HG02938 (cell line): Measurements from ENCODE around the gene AGTRAP.

Source experiments
- ATAC-seq: cut with Tn5 transposase; IDR thresholded peaks from one replicate; pipeline ENCODE4 v1.9.1; 2021; ENCODE audit warnings: mild to moderate bottlenecking, moderate library complexity; ENCODE audit not compliant: unreplicated experiment

AGTRAP gene

DNA sequence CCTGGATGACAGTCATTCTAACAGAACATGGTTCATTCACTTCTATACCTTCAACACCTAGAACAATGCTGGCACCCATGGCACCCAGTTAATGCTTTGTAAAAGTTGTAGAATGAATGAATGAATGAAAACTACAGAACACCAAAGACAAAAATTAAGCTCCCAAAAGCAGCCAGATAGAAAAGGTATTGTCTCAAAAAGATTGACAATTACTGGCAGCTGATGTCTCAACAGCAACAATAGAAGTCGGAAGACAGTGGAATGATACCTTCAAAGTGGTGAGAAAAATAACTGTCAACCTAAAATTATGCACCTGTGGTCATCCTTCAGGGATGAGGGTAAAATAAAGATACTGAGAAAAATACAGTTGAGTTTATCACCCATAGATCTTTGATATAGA is 21.1 kb downstream of the AGTRAP start:
- ATAC-seq: no peak

GRCh38 chr1:11759791-11760190 is 23.9 kb downstream of the AGTRAP start:
- ATAC-seq: no peak

- ATAC-seq: no peak
Measured at GRCh38 chr1:11761285-11761684, 25.3 kb downstream of the AGTRAP start.

- no peak for ATAC-seq
Measured at GRCh38 chr1:11761988-11762406, 26.1 kb downstream of the AGTRAP start, which contains the start of gene C1orf167. C1orf167 (plus strand) TSS chr1:11762193; CDS start chr1:11764401, 2,208 bp downstream.

GRCh38 chr1:11764115-11764514 is 28.2 kb downstream of the AGTRAP start:
- no peak for ATAC-seq

DNA sequence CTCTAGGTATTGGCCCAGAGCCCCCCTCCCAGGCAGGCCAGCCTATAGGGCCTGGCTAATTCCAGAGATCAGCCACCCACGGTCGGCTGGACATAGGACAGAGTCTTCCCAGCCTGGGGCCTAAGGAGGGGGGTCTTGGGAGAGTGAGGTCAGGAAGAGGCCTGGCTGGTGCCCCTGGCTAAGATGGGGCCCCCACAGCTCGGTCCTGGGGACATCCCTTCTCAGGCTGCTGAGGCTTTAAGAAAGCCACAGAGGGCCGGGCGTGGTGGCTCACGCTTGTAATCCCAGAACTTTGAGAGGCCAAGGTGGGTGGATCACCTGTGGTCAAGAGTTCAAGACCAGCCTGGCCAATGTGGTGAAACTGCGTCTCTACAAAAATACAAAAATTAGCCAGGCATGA is 28.6 kb downstream of the AGTRAP start:
- no peak for ATAC-seq

DNA sequence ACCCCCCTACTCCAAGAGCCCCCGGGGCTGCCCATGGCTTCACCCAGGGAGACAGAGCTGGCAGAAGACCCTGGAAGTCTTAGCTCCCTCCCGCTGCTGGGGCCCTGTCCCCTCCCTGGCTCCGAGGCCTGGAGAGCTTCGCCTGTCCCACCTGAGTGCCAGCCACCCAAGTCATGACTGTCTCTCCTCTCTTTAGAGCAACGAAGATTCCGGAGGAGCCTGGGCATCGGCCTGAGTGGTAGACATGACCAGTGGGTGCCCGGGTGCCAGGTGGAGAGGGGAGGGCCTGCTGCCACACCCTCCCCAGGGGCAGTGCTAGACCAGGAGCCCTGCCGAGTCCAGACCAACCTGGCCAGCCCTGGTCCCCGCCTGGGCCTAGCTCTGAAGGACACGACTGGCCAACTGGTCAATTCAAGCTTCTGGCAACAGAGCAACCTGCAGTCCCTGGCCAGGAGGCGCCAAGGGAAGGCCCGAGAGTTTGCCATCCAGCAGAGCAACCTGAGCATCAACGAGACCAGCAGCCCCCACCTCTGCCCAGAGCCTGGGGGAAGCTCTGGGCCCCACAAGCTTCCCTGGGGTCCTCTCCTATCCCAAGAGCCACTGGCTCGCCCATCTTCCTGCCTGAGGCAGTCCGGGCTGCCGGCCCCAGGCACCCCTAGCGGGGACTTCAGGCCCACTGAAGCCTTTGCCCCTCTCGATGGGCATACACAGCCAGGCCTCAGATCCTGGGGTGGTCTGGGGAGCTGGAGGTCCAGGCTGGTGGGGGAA is 29.9 kb downstream of the AGTRAP start:
- no peak for ATAC-seq

DNA sequence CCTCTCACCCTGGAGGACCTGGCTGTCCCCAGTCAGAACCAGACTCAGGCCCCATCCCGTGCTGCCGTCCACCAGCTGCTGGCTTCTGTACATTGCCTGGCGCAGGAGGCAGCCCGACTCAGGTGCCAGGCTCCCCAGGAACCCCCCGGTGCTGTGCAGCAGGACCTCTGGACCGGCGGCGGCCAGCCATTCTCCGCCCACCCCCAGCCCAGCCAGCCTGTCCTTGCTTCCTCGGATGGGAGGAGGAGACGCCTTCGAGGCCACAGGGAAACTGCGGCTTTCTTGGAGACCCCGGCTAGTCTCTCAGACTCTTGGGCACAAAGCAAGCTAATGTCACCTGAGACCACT is 30.5 kb downstream of the AGTRAP start:
- no peak for ATAC-seq

DNA sequence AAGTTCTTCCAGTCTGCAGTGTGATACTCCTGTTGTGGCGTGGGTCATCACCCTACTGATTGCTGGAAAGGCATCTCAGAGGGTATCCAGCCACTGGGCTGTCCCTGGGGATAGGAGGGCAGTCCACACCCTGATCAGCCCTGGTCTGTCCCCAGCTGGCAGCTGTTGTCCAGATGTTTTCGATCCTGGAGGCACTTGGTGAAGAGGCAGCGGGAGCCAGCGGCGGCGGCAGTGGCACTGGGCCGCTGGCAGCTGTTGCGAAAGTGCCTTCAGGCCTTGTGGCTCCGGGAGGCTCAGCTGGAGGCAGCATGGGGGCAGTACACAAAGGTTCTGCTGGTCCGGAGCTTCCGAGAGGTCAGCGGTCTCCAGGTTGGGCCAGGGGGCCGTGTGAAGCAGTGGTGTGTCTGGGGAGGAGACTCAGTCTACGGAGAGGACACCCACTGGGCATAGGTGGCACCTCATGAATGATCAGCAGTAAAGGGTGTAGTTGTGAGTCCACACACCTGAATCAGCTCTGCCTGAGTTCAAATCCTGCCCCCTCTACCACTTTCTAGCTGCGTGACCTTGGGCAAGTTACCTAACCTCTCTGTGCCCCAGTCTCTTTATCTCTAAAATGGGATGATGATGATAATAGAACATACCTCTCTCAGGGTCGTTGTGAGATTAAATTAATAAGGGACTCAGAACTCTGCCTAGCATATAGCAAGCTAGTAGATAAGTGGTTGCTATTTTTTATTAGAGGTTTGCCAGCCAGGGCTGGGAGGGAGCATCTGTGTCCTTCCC is 32.2 kb downstream of the AGTRAP start:
- no peak for ATAC-seq

DNA sequence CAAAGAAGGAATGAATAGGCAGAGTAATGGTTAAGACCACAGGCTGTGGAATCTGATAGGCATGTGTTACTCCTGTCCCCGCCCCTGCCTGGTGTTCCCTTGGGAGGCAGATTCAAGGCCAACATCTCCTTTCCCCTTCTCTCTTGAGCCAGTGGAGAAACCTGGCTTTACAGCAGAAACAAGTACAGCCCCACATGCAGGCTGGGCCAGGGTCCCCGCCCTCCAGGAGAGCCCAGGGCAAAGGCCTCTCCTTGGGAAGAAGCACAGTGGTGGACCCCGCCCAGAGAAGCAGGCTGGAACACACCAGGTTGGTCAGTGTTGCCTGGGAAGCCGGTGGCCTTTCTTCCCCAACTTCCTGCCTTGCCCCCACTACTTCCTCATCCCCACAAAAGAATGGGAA is 32.9 kb downstream of the AGTRAP start:
- ATAC-seq: no peak

DNA sequence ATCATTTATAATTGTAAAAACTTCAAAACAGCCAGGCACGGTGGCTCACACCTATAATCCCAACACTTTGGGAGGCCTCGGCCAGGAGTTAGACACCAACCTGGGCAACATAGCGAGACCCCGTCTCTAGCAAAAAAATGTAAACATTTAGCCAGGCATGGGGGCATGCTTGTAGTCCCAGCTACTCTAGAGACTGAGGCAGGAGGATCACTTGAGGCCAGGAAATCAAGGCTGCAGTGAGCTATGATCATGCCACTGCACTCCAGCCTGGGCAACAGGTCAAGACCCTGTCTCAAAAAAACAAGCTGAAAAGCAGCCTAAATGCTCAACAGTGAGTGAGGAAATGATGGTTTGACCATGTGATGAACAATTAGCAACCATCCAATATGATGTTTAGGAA is 33.3 kb downstream of the AGTRAP start:
- no peak for ATAC-seq

DNA sequence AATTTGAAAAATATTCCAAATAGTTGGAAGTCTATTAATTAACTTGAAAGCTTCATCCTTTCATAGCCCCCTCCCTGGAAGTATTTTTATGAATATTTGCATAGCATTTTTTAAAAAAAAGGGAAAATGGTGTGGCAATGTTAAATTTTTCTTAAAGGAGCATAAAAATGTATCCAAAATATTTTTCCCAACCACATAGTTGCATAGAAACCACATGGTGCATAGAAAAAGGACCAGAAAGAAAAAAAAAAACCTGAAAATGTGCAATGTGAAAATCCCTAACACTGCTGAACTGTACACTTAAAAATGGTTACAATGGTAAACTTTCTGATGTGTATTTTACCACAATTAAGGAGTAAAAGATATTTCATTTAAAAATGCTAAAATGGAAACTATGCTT is 34.1 kb downstream of the AGTRAP start:
- ATAC-seq: no peak

DNA sequence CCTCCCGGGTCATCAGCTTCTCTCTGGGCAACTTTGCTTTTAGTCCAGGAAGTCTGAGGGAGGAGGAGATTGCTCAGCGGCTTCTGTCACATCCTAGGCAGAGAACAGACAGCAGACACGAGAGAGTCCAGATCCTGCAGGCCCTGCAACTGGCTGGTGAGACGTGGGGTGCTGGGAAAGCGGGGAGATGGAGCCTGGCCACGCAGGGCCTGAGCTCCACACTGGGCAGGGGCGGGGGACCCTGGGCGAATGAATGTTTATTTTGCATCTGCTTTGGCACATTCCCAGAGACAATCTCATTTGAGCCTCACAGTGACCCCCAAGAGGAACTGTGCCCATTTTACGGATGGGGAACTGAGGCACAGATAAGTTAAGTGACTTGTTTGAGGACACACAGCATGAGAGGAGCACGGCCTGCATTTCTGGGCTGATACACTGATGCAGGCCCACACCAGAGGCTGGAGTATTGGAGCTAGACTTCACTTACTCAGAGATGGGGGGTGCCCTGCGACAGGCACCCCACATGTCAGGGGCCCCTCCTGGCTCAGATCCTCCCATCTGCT is 35.6 kb downstream of the AGTRAP start:
- ATAC-seq: no peak

DNA sequence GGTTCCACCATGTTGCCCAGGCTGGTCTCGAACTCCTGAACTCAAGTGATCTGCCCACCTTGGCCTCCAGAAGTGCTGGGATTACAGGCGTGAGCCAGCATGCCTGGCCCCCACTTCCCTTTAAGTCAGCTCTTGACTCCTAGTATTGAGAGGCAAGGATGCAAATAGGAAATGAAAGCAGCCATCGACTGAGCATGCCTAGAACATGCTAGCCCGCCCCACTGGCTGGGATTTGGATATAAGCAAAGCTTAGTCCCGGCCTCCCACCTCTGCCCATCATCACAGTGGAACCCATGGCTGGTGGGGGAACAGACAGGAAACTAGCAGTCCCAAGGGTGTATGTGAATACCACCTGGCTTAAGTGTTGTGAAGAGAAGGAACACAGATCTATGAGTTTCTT is 36.5 kb downstream of the AGTRAP start:
- ATAC-seq: no peak

GRCh38 chr1:11774753-11775152 is 38.8 kb downstream of the AGTRAP start:
- ATAC-seq: no peak

DNA sequence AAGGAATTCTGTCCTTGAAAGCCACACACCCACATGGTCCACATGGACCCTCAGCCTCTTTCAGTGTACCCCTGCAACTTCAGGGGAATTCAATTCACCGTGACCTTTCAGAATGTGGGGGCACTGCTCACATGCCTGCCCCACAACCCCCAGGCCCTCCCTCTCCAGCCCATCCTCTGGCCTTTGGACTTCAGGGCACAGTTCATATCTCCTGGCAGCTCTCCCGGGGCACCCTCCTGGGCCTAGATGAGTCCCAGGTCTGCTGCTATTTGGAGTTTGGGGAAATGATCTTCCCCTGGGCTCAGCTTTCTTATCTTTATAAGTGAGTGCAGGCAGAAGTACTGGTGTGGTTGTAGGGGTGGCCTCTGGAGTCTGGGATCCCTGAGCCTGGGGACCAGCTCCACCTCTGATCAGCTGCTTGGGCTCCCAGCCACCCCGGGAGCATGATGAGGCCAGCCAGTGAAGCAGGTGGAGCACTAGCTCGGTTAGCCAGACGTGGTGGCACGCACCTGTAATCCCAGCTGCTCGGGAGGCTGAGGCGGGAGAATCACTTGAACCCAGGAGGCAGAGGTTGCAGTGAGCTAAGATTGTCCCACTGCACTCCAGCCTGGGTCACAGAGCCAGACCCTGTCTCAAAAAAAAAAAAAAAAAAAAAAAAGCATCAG is 41.9 kb downstream of the AGTRAP start:
- no peak for ATAC-seq

GRCh38 chr1:11778336-11778735 is 42.4 kb downstream of the AGTRAP start:
- ATAC-seq: no peak

DNA sequence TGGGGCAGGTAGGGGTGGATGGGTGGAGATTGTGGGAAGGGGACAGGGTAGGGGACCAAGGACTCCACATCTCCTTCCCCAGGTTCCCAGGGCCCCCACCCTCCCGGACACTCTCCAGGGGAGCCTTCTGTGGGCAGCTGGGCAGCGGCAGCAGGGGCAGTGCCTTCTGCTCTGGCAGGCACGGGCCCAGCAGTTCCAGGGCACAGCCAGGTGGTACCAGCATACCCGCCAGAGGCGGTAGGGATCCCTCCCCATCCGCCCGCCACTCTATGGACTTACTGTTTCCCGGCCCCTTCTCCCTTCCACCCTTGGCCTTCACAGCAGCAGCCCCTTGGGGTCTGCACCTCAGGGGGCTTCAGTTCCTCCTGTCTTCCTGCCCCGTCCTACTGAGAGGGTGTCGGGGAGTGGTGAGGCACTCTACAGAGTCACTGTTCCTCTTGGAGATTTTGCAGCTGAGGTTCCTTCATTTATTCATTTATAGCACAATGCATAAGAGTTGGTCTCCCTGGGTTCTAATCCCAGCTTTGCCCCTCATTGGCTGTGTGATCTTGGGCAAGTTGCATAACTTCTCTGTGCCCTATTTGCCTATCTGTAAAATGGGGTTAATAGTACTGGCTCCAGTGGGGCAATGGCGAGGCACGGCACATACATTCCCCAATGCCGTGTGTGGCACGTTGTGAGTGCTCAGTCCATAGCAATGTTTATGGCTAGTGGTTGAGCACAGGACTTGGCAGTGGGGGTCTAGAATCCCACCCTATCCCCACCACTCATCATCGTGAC is 43.1 kb downstream of the AGTRAP start:
- ATAC-seq: no peak

GRCh38 chr1:11779715-11780379 is 43.9 kb downstream of the AGTRAP start:
- no peak for ATAC-seq
